T-helper 17 cell (primary cell): ENCODE results near the gene PIK3CA. TPM values are rescaled to one million over a fixed set of nuclear protein-coding genes. Genes with fewer than 3 reads are reported as not detected.
A peak's percentile ranks its signal among the peaks of the same experiment; 100 is the strongest.
"Not testable (repeated sequence)": the region's sequence is repeated elsewhere in the genome, so short reads cannot be mapped to it uniquely, and the experiment has no call there.

Source experiments
- ATAC-seq: fragments of 150-1000 bp; cut with Tn5 transposase; 2 replicates; pipeline ENCODE4 v1.10.0; 2021; ENCODE audit warnings: mild to moderate bottlenecking, moderate library complexity
- DNase-seq, 3 donors: peaks; one replicate each; pipeline versions ENCODE4 v3.0.0 to v3.0.0-alpha.2; 2020 to 2021
- H3K9me3 ChIP-seq: one replicate; pipeline ENCODE4 v1.7.0; 2013; ENCODE audit warnings: low read length, mild to moderate bottlenecking; ENCODE audit not compliant: control insufficient read depth, poor library complexity, severe bottlenecking
- H3K27ac Mint-ChIP-seq: one replicate; pipeline ENCODE4 v1.8.0; 2022; ENCODE audit warnings: mild to moderate bottlenecking, moderate library complexity, mixed read lengths
- H3K27me3 Mint-ChIP-seq: one replicate; pipeline ENCODE4 v1.8.0; 2022; ENCODE audit warnings: mixed read lengths
- H3K36me3 Mint-ChIP-seq: one replicate; pipeline ENCODE4 v1.8.0; 2022; ENCODE audit warnings: low read depth, mixed read lengths
- H3K4me1 Mint-ChIP-seq: one replicate; pipeline ENCODE4 v1.8.0; 2022; ENCODE audit warnings: mild to moderate bottlenecking, mixed read lengths
- H3K4me3 Mint-ChIP-seq: one replicate; pipeline ENCODE4 v1.8.0; 2022; ENCODE audit warnings: mild to moderate bottlenecking, moderate library complexity, mixed read lengths
- total RNA-seq, 4 donors: library from RNA in 2 of 4; stranded (reverse) in 2 of 4; gene quantifications; one replicate each; pipeline ENCODE4 v1.2.3 and lab custom pipeline; 2022 to 2026

PIK3CA gene
- total RNA-seq, 2 donors from 2014 or later, result 42.4 to 45.4 TPM

DNA sequence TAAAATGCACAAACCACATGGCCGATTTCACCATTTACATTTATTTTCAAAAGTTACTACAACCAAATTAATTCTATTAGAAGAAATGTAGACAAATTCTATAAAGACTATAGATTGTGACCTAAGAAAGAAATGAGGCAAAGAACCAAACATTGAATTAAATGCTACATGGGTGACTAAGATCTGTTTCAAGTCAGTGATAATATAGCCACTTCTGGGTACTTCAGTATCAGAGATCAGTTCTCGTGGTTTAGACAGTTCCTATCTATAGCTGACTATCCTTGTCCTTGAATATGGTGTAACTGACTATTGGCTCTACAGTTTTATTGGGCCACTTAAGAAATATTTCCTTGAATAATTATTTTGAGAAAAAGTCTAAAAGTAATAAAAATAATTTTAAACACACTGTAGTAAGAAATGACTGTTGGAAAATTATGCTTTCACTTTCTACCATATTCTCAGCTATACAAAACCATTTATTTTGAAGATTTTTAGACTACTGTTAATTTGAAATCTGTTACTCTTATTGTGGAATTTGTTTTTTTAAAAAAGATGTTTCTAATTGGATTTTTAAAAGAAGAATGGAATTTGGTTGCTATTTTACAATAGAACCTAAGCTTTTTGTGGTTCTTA lies 88.6 kb downstream of the PIK3CA start:
- no peak for ATAC-seq
- DNase-seq, result no peak
- H3K4me1 Mint-ChIP-seq, result peaks cover 3% of the 10 kb centered on the region
- H3K27ac Mint-ChIP-seq, result no peak overlapping the region
- no peaks in the 10 kb centered on the region for H3K9me3 ChIP-seq
- no peak overlapping the region for H3K4me3 Mint-ChIP-seq
- peaks cover 5% of the 10 kb centered on the region for H3K36me3 Mint-ChIP-seq
- no peaks in the 10 kb centered on the region for H3K27me3 Mint-ChIP-seq

DNA sequence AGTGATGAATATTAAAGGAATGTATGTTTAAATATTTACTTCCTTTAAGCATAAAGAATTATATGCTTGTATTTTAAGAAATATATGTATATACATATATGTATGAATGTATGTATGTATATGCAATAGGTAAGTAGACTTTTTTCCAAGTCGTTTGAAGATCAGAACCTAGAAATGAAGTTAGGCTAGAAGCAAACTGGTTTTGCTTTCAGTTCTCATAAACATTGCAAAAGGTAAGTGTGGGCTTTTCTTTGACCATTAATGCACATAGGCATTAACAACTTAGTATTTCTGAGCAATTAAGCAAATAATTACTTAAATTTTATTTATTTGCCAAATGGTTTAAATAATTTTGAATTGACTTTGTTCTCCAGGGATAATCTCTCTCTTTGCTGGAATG lies 92.1 kb downstream of the PIK3CA start:
- not testable (repeated sequence) for H3K27me3 Mint-ChIP-seq, DNase-seq, H3K4me3 Mint-ChIP-seq, H3K9me3 ChIP-seq, H3K36me3 Mint-ChIP-seq, H3K27ac Mint-ChIP-seq, ATAC-seq, H3K4me1 Mint-ChIP-seq

DNA sequence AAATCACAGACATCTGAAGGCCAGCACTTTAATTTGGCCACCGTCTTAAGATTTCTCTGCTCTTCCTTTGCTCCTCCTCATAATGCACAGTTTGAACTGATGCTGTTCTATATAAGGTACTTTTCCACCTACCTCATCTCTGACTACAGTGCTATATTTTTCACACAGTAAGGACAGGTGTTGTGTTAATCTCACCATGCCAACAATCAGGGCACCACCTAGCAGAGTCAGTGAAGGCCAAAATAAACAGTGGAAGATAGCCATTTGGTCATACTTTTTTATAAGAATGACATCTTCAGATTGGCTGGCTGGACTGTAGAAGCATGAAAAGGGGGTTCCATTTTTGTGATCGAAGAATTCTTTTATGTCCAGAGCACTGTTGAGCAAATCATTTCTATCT lies 94.7 kb downstream of the PIK3CA start:
- H3K4me3 Mint-ChIP-seq, H3K36me3 Mint-ChIP-seq, H3K27ac Mint-ChIP-seq, ATAC-seq, H3K4me1 Mint-ChIP-seq, H3K27me3 Mint-ChIP-seq, DNase-seq, H3K9me3 ChIP-seq: not testable (repeated sequence)

DNA sequence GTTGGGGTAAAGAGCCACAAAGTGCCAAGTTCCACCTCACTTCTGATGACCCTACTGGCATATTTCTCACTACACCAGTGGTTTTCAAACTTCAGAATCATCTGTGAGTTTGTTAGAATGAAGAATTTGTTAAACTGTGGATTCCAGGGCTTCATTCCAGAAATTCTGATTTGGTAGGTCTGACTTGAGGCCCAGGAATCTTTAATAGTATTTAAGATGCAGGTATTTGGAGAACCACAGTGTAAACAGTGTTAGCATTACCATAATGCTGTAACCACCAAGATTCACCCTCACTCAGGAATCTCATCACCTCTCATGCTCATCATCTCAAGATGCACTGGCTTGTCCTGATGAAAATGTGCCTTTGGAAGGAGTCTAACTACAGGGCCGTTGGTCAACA lies 96.7 kb downstream of the PIK3CA start:
- no peak for DNase-seq
- no peak overlapping the region for H3K4me3 Mint-ChIP-seq
- H3K4me1 Mint-ChIP-seq, result no peaks in the 10 kb centered on the region
- no peak for ATAC-seq
- no peaks in the 10 kb centered on the region for H3K9me3 ChIP-seq
- H3K36me3 Mint-ChIP-seq, result no peaks in the 10 kb centered on the region
- no peak overlapping the region for H3K27ac Mint-ChIP-seq
- no peaks in the 10 kb centered on the region for H3K27me3 Mint-ChIP-seq

DNA sequence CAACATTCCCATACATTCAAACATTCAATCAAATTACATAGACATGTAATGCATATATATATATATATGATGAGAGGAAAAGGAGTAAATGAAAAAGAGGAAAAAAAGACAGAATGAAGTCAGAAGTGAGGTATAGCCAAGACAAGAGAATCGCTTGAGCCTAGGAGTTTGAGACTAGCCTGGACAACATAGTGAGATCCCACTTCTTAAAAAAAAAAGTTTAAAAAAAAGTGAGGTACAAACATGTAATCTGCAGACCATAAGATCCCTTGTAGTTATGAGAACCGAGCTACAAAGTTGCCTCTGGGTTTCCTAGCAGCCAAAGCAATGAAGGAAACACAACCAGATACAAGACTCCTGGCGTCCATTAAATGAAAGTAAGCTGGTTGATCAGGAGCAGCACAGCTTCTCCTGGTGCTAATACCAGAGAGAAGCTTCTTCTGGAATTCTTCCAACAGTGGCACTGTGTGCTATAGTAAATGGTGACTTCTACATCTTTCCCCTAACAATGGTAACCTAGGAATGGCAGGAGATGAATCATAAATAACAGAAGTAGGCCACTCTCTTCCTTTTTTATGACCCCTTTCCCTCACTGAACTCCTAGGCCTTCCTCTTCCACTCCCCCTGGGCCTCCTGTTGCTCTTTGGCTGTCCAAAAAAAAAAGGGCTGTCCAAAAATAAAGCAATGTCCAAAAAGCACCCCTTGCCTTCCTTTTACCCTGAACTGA lies 99.3 kb downstream of the PIK3CA start:
- DNase-seq, result no peak

DNA sequence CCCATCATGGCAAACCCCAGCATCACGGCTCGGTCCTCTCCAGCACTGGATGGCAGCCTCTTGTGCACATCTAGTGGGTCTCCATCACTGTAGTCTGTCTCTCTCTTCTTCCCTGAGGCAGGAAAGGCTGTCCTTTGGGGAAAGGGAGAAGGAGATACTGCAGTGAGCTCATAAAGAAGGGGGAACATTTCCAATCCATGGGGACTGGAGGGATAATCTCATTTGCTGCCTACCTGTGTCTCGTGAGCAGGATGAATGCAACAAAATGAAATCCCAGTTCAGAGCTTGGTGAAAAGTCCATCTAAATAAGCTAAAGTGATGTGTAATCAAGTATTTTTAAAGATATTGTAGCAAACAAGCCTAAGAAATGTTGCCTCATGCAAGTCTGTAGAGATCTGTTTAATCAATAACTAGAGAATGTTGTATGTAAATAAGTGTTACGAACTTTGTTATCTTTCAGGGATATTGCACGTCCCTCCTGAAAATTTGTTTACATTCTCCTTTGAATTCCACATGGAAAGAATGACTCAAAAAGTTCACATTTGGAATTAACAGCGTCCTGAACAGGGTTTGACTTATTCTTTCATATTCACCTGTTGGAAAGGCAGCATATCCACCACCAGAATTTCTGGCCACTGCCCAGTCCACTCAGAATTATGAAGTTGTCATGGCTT lies 102.8 kb downstream of the PIK3CA start, which contains the start of gene KCNMB3:
TSS of gene KCNMB3 (minus strand) at position 312 of the 674 bp plus-strand sequence. CDS start at position 188, 124 bp downstream.
- DNase-seq, result no peak
- Mint-ChIP-seq H3K27me3 (no peaks in the 10 kb centered on the region), H3K36me3 (no peaks in the 10 kb centered on the region), H3K4me3 (peak within 1 kb of the TSS; percentile 63), H3K4me1 (no peaks in the 10 kb centered on the region), H3K27ac (no peak within 1 kb of the TSS)
- ATAC-seq, result no peak
- no peaks in the 10 kb centered on the region for H3K9me3 ChIP-seq

More for the DNA sequence above, 99.3 kb downstream of the PIK3CA start:
- Mint-ChIP-seq H3K27ac (no peak overlapping the region), H3K36me3 (no peaks in the 10 kb centered on the region), H3K4me3 (no peak overlapping the region), H3K4me1 (no peaks in the 10 kb centered on the region), H3K27me3 (no peaks in the 10 kb centered on the region)
- ATAC-seq, result no peak
- H3K9me3 ChIP-seq, result no peaks in the 10 kb centered on the region

DNA sequence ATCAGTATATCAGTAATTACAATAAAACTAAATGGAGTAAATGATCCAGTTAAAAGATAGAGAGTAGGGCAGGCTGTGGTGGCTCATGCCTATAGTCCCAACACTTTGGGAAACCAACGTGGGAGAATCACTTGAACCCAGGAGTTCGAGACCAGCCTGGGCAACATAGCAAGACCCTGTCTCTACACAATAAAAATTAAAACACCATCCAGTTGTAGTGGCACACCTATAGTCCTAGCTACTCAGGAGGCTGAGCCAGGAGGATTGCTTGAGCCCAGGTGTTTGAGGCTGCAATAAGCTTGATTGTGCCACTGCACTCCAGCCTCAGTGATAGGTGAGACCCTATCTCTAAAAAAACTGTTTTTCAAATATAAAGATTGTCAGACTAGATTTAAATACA lies 108.7 kb downstream of the PIK3CA start:
- no peaks in the 10 kb centered on the region for H3K27me3 Mint-ChIP-seq
- DNase-seq (no peak), ATAC-seq (no peak)
- no peaks in the 10 kb centered on the region for H3K36me3 Mint-ChIP-seq
- no peak overlapping the region for H3K4me3 Mint-ChIP-seq
- no peaks in the 10 kb centered on the region for H3K9me3 ChIP-seq
- H3K4me1 Mint-ChIP-seq, result peaks cover 3% of the 10 kb centered on the region
- H3K27ac Mint-ChIP-seq, result no peak overlapping the region

DNA sequence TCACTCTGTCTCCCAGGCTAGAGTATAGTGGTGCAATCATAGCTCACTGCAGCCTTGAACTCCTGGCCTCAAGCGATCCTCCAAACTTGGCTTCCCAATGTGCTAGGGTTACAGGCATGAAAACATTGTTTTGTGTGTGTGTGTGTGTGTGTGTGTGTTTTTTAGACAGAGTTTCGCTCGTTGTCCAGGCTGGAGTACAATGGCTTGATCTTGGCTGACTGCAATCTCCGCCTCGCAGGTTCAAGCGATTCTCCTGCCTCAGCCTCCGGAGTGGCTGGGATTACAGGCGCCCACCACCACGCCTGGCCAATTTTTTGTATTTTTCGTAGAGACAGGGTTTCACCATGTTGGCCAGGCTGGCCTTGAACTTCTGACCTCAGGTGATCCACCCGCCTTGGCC lies 109.6 kb downstream of the PIK3CA start:
- not testable (repeated sequence) for H3K36me3 Mint-ChIP-seq, H3K27ac Mint-ChIP-seq, ATAC-seq, H3K4me3 Mint-ChIP-seq, H3K4me1 Mint-ChIP-seq, DNase-seq, H3K9me3 ChIP-seq, H3K27me3 Mint-ChIP-seq

DNA sequence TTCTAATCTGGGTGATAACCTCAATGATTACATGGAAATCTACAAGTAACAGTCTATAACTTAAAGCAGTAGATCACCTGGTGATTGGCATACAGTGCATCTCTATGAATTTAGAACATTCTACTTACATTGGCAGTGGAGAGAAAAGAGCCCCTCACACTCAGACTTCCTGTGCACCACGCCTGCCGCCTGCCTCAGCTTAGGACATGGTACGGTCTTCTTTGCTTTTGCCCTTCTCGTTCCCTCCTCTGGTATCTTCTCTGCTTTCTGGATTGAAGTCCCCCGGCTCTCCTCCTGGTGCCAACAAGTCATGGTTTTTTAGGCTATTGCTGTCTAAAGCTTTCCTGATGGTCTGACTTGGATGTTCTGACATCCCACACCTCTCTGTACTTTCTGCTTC lies 110.7 kb downstream of the PIK3CA start:
- Mint-ChIP-seq H3K27ac (no peak overlapping the region), H3K4me3 (no peak overlapping the region), H3K4me1 (peaks cover 5% of the 10 kb centered on the region), H3K36me3 (no peaks in the 10 kb centered on the region), H3K27me3 (no peaks in the 10 kb centered on the region)
- ATAC-seq, result no peak
- no peaks in the 10 kb centered on the region for H3K9me3 ChIP-seq
- no peak for DNase-seq

DNA sequence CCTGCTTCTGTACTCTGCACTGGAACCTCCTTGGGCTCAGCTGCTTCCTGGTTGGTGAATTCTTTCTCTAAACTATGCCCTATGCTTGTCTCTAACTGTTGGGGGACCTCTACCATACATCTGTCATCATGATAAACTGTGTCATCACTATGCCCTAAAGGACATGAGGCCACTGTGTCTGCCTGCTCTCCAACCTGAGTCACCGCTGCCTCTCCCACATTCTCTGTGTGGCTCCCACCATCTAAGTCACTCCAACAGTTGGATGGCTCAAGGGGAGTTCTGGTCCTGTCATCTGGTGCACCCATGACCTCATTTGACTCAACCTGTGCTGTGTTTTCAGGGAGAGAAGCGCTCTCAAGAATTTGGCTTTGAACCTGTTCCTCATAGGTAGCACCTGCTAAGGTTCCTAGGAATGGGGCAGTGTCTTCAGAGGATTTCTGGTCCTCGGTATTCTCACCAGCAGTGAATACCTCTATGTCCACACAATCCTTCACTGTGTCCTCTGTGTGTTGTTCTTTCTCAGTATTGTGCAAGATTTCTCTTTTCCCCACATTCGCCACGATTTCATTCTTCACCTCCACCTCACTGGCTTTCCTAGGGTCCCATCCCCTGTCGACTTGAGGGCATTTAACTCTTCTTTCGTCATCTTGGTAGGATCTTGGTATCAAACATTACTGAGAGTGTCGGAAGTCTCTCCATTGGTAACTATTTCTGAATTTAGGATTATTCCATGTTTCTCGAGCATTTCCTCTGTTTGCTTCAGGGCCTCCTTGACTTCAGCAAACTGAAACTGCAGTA lies 112.0 kb downstream of the PIK3CA start:
- not testable (repeated sequence) for H3K27me3 Mint-ChIP-seq, ATAC-seq, H3K4me1 Mint-ChIP-seq, H3K9me3 ChIP-seq, DNase-seq, H3K36me3 Mint-ChIP-seq
- Mint-ChIP-seq H3K27ac (peak overlapping the region; percentile 1), H3K4me3 (peak overlapping the region; percentile 61)

DNA sequence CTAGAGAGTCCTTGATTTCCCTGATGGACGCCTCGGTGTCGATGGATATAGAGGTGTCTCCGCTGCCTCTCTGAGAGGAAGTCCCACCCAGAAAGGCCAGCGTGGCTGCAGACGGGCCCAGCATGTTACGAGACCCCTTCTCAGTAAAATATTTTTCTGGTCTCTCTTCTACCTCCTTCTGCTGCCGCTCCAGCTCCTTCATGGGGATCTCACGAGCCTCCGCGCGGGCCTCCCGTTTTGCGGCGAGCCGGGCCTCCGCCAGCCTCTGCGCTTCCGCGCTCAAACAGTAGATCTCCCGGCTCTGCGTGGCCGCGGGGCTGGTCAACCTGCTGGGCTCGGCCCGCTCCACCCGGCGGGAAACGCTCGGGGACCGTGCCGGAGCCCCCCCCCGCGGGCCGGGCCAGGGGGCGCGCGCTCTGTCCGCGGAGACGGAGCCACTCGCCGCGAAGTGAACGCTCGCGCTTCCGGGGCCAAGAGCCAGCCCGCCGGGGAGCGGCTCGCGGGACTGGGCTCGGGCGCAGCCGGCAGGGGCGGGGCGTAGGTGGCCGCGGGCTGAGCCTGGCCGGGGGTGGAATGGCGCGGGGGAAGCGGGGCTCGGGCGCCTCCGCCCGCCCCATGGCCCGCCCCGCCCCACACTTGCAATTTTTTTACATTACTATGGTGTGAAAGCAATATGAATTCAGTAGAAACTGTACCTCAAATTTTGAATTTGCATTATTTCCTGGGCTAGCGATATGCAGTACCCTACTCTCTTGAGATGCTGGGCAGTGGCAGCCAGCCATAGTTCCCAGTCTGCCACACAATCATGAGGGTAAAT lies 113.0 kb downstream of the PIK3CA start:
- H3K9me3 ChIP-seq, result no peaks in the 10 kb centered on the region
- Mint-ChIP-seq H3K27me3 (peaks cover 2% of the 10 kb centered on the region), H3K4me3 (peak overlapping the region; percentile 67), H3K36me3 (no peaks in the 10 kb centered on the region), H3K4me1 (peaks cover 6% of the 10 kb centered on the region), H3K27ac (peak overlapping the region; percentile 3)
- peak; percentile 96 for ATAC-seq
- DNase-seq, result peak; percentile 44 to 66 (median 59)

DNA sequence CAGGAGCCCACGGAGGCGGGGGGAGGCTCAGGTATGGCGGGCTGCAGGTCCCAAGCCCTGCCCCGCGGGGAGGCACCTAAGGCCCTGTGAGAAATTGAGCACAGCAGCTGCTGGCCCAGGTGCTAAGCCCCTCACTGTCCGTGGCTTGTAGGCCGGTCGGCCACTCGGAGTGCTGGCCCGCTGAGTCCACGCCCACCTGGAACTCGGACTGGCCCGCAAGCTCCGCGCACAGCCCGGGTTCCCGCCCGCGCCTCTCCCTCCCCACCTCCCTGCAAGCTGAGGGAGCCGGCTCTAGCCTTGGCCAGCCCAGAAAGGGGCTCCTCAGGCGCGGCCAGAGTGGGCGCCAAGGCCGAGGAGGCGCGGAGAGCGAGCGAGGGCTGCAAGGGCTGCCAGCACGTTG lies 115.0 kb downstream of the PIK3CA start:
- Mint-ChIP-seq H3K4me1 (peaks cover 6% of the 10 kb centered on the region), H3K27me3 (peaks cover 12% of the 10 kb centered on the region), H3K27ac (no peak overlapping the region), H3K4me3 (no peak overlapping the region), H3K36me3 (no peaks in the 10 kb centered on the region)
- no peaks in the 10 kb centered on the region for H3K9me3 ChIP-seq
- no peak for DNase-seq
- ATAC-seq, result no peak
